A549 (cell line): ENCODE measurements around the gene RMND5A. TPM values are rescaled to one million over a fixed set of nuclear protein-coding genes. Genes with fewer than 3 reads are reported as not detected.
A peak's percentile ranks its signal among the peaks of the same experiment; 100 is the strongest.

Experiments used
- ATAC-seq, 2 experiments: fragments of 200-7000 bp in 1 of 2; fragments of >200 bp in 1 of 2; cut with Nextera tagmentation in 1 of 2; cut with Tn5 transposase in 1 of 2; 3 replicates each; pipeline versions ENCODE4 v1.8.0 to v1.9.1; 2018 to 2020; ENCODE audit warnings: mild to moderate bottlenecking in 1 of 2, moderate library complexity in 1 of 2
- CTCF ChIA-PET: fragments of 300-600 bp; sonication (Branson Sonifier 250); formaldehyde crosslinking; extraction: SDS; loops from one replicate; lab custom pipeline; 2021; ENCODE audit warnings: antibody characterized with exemption, inconsistent platforms; lab: Yijun Ruan, JAX
- POLR2A ChIA-PET: fragments of 350-600 bp; formaldehyde crosslinking; extraction: SDS; loops from one replicate; lab custom pipeline; 2021; ENCODE audit warnings: antibody characterized with exemption, inconsistent platforms; lab: Yijun Ruan, JAX
- DNase-seq, 2 experiments: peaks; one replicate each; pipeline versions ENCODE4 v3.0.0 to v3.0.0-alpha.2; 2011 to 2016; ENCODE audit warnings: low read depth in 1 of 2, low spot score in 1 of 2
- FAIRE-seq: peaks from 2 replicates; lab custom pipeline; 2011; peaks lifted over from hg19 to GRCh38; lab: Jason Lieb, UNC
- H3K27ac ChIP-seq, 2 experiments: fragments of >200 bp; sonication (Bioruptor Twin); formaldehyde crosslinking; 3 replicates each; pipeline ENCODE4 v1.5.1; 2016 to 2017
- H3K4me1 ChIP-seq: fragments of >200 bp; sonication (Bioruptor Twin); formaldehyde crosslinking; 3 replicates; pipeline ENCODE4 v1.6.1; 2016
- H3K4me2 ChIP-seq: fragments of >200 bp; sonication (Bioruptor Twin); formaldehyde crosslinking; 3 replicates; pipeline ENCODE4 v1.6.1; 2016
- H3K4me3 ChIP-seq: fragments of >200 bp; sonication (Bioruptor Twin); formaldehyde crosslinking; 3 replicates; pipeline ENCODE4 v1.5.1; 2016
- H3K9me3 ChIP-seq: fragments of >200 bp; sonication (Bioruptor Twin); formaldehyde crosslinking; 3 replicates; pipeline ENCODE4 v1.6.1; 2016
- CEBPB ChIP-seq, 2 experiments: fragments of >200 bp in 1 of 2; sonication (Bioruptor Twin) in 1 of 2; formaldehyde crosslinking in 1 of 2; IDR thresholded peaks; 2 replicates each; pipeline ENCODE4 v1.6.1; 2012 to 2016
- CHD2 ChIP-seq: fragments of 150-350 bp; IDR thresholded peaks from 2 replicates; pipeline ENCODE4 v1.6.1; 2014; ENCODE audit warnings: low read length; ENCODE audit not compliant: partially characterized antibody
- EHMT2 ChIP-seq: fragments of 200-600 bp; sonication (generic); IDR thresholded peaks from 2 replicates; pipeline ENCODE4 v1.6.1; 2016; ENCODE audit warnings: antibody characterized with exemption, low read depth, mild to moderate bottlenecking, moderate library complexity
- FOSL2 ChIP-seq, 2 experiments: fragments of 450-650 bp in 1 of 2; fragments of >200 bp in 1 of 2; sonication (Bioruptor Twin) in 1 of 2; formaldehyde crosslinking; IDR thresholded peaks; 2 replicates each; pipeline versions ENCODE4 v1.5.0 to v1.6.1; 2016 to 2020; ENCODE audit warnings: mild to moderate bottlenecking in 1 of 2, moderate library complexity in 1 of 2
- HDAC2 ChIP-seq: fragments of 200-600 bp; sonication (generic); IDR thresholded peaks from 2 replicates; pipeline ENCODE4 v1.6.1; 2016
- HOXA7 ChIP-seq: fragments of 250-450 bp; sonication (Bioruptor Pico); IDR thresholded peaks from 2 replicates; pipeline ENCODE4 v1.5.0; 2020; ENCODE audit warnings: mild to moderate bottlenecking, moderate library complexity
- HOXB13 ChIP-seq: fragments of 250-450 bp; sonication (Bioruptor Pico); IDR thresholded peaks from 2 replicates; pipeline ENCODE4 v1.5.0; 2020; ENCODE audit warnings: low read depth, mild to moderate bottlenecking, moderate library complexity
- HOXB5 ChIP-seq: fragments of 250-450 bp; sonication (Bioruptor Pico); IDR thresholded peaks from 2 replicates; pipeline ENCODE4 v1.5.0; 2020; ENCODE audit warnings: mild to moderate bottlenecking, moderate library complexity
- MAFK ChIP-seq: fragments of 450-650 bp; IDR thresholded peaks from 2 replicates; pipeline ENCODE4 v1.6.1; 2014; ENCODE audit not compliant: partially characterized antibody
- NFE2L2 ChIP-seq: fragments of 150-350 bp; conservative IDR thresholded peaks from 2 replicates; pipeline ENCODE4 v1.6.1; 2014; ENCODE audit warnings: low read length
- NR3C1 ChIP-seq: fragments of >200 bp; sonication (Bioruptor Twin); formaldehyde crosslinking; IDR thresholded peaks from 3 replicates; pipeline ENCODE4 v1.6.1; 2017
- POLR2A ChIP-seq: IDR thresholded peaks from 2 replicates; pipeline ENCODE4 v1.6.1; 2012; ENCODE audit warnings: mild to moderate bottlenecking, low read length
- RAD21 ChIP-seq, 2 experiments: fragments of >200 bp in 1 of 2; sonication (Bioruptor Twin) in 1 of 2; formaldehyde crosslinking in 1 of 2; IDR thresholded peaks in 1 of 2; conservative IDR thresholded peaks in 1 of 2; 2 replicates in 1 of 2; 3 replicates in 1 of 2; pipeline ENCODE4 v1.6.1; 2012 to 2018; ENCODE audit warnings: inconsistent platforms in 1 of 2
- RCOR1 ChIP-seq: fragments of 150-350 bp; IDR thresholded peaks from 2 replicates; pipeline ENCODE4 v1.6.1; 2014; ENCODE audit warnings: antibody characterized with exemption, low read length, low read depth
- RFX5 ChIP-seq: fragments of 450-650 bp; IDR thresholded peaks from 2 replicates; pipeline ENCODE4 v1.7.1; 2014; ENCODE audit warnings: antibody characterized with exemption, mild to moderate bottlenecking, moderate library complexity
- SREBF2 ChIP-seq: fragments of 450-650 bp; IDR thresholded peaks from 2 replicates; pipeline ENCODE4 v1.6.1; 2014; ENCODE audit warnings: mild to moderate bottlenecking, moderate library complexity
- TP53 ChIP-seq: fragments of 250-450 bp; sonication (Bioruptor Pico); IDR thresholded peaks from 2 replicates; pipeline ENCODE4 v1.5.0; 2021; ENCODE audit warnings: mild to moderate bottlenecking, moderate library complexity
- WGBS: methylation state at CpG from one replicate; pipeline ENCODE4 v1.1.6; 2017; ENCODE audit errors: missing lambda C conversion rate; 5-methylcytosine and 5-hydroxymethylcytosine counted together
- polyA plus RNA-seq, 4 experiments: library from polyadenylated mRNA; depleted of rRNA in 3 of 4; stranded (reverse); fragments of >200 nt; fragmentation: RNase III in 1 of 4; extraction: RNeasy Plus Mini Kit Qiagen cat#74134 plus additional on column Dnase treatment in 1 of 4; gene quantifications; 2 replicates in 3 of 4; 3 replicates in 1 of 4; pipeline ENCODE4 v1.2.3, GENCODE V29; 2011 to 2017
- TF ChIP-seq, protein P1 (sequence below): IDR thresholded peaks from 2 replicates; pipeline ENCODE4 v1.6.1; 2012
- TF ChIP-seq, protein P2 (sequence below): fragments of >200 bp; sonication (Bioruptor Twin); formaldehyde crosslinking; IDR thresholded peaks from 2 replicates; pipeline ENCODE4 v1.6.1; 2016
- TF ChIP-seq, protein P3 (sequence below): fragments of >200 bp; sonication (Bioruptor Twin); formaldehyde crosslinking; IDR thresholded peaks from 3 replicates; pipeline ENCODE4 v1.6.1; 2016
- TF ChIP-seq, protein P4 (sequence below): fragments of 200-600 bp; sonication (generic); IDR thresholded peaks from 2 replicates; pipeline ENCODE4 v1.6.1; 2016; ENCODE audit warnings: antibody characterized with exemption, mild to moderate bottlenecking, moderate library complexity

The RMND5A gene
- polyA plus RNA-seq, 2 of the 4 experiments (the other 2 are of a cell fraction) = 10.5 to 28.0 TPM

DNA sequence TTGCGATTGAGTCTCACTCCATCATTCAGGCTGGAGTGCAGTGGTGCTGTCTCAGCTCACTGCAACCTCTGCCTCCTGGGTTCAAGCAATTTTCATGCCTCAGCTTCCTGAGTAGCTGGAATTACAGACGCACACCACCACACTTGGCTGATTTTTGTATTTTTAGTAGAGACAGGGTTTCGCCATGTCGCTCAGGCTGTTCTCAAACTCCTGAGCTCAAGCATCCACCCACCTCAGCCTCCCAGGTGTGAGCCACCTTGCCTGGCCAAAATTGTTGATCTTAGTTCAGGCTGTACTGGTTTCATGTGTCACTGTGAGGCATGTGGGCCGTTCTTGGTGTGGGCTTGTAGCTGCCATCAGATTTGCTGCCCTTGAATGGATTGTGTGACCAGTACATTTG, 52.5 kb downstream of the RMND5A start:
- 96% methylated on average over 5 of the region's 5 CpGs for WGBS

DNA sequence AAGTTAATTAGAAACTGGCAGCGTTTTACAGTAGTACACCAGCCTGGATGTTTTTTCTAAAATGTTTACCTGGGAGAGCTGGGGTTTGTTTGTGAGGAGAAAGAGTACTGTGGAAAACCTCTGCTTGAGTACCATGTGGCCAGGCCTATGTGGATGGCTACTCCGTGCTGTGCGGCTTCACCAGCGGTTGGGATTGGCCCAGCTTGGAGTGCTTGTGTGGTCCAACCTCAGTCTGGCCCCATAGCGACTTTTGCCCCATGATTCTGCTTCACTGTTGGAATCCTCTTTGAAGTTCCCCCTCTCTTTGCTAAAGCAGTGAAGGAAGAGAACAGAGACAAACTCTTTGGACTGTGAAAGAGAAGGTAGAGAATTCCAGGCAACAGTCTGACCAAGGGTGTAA, 54.8 kb downstream of the RMND5A start:
- no peak overlapping the region for H3K4me2 ChIP-seq
- H3K9me3 ChIP-seq = no peaks in the 10 kb centered on the region
- ChIA-PET POLR2A (no interaction called here), CTCF (interaction anchor here (2.2 to 3.3 kb wide), 2 partner anchors 10 to 33 kb away, joined by 10 read pairs; no protein-coding TSS in a partner anchor)
- no peaks in the 10 kb centered on the region for H3K4me1 ChIP-seq
- H3K27ac ChIP-seq = no peak overlapping the region
- DNase-seq (no peak), FAIRE-seq (no peak), ATAC-seq (no peak)
- H3K4me3 ChIP-seq = no peak overlapping the region
- 0 out of 2 replicates have a peak, but pooled peaks have one; percentile 11 for TF ChIP-seq POLR2A
- TF ChIP-seq, protein P1, sequence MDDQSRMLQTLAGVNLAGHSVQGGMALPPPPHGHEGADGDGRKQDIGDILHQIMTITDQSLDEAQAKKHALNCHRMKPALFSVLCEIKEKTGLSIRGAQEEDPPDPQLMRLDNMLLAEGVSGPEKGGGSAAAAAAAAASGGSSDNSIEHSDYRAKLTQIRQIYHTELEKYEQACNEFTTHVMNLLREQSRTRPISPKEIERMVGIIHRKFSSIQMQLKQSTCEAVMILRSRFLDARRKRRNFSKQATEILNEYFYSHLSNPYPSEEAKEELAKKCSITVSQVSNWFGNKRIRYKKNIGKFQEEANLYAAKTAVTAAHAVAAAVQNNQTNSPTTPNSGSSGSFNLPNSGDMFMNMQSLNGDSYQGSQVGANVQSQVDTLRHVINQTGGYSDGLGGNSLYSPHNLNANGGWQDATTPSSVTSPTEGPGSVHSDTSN = no peak
- WGBS = 93% methylated on average over 5 of the region's 5 CpGs

More for the DNA sequence above, 52.5 kb downstream of the RMND5A start:
- TF ChIP-seq HOXB13 (CRISPR knock-in tag) = no peak
- no peak for TF ChIP-seq EHMT2
- TF ChIP-seq MAFK = no peak
- no peak for TF ChIP-seq CHD2
- TF ChIP-seq TP53 = no peak
- no peak for TF ChIP-seq SREBF2
- TF ChIP-seq, protein P2, sequence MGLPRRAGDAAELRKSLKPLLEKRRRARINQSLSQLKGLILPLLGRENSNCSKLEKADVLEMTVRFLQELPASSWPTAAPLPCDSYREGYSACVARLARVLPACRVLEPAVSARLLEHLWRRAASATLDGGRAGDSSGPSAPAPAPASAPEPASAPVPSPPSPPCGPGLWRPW = no peak
- TF ChIP-seq NFE2L2 = no peak
- TF ChIP-seq HDAC2 = no peak
- TF ChIP-seq CEBPB (IDR thresholded peaks at IDR 0.05) = no peak
- TF ChIP-seq, protein P3, sequence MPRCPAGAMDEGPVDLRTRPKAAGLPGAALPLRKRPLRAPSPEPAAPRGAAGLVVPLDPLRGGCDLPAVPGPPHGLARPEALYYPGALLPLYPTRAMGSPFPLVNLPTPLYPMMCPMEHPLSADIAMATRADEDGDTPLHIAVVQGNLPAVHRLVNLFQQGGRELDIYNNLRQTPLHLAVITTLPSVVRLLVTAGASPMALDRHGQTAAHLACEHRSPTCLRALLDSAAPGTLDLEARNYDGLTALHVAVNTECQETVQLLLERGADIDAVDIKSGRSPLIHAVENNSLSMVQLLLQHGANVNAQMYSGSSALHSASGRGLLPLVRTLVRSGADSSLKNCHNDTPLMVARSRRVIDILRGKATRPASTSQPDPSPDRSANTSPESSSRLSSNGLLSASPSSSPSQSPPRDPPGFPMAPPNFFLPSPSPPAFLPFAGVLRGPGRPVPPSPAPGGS = no peak
- ATAC-seq (no peak), DNase-seq (no peak), FAIRE-seq (no peak)
- CTCF ChIA-PET = interaction anchor here (1.2 kb wide), 1 partner anchor 9 kb away, joined by 3 read pairs; no protein-coding TSS in a partner anchor
- H3K9me3 ChIP-seq = no peaks in the 10 kb centered on the region
- no peak overlapping the region for H3K4me3 ChIP-seq
- POLR2A ChIA-PET = no interaction called here
- no peaks in the 10 kb centered on the region for H3K4me1 ChIP-seq
- no peak overlapping the region for H3K27ac ChIP-seq
- H3K4me2 ChIP-seq = no peak overlapping the region

DNA sequence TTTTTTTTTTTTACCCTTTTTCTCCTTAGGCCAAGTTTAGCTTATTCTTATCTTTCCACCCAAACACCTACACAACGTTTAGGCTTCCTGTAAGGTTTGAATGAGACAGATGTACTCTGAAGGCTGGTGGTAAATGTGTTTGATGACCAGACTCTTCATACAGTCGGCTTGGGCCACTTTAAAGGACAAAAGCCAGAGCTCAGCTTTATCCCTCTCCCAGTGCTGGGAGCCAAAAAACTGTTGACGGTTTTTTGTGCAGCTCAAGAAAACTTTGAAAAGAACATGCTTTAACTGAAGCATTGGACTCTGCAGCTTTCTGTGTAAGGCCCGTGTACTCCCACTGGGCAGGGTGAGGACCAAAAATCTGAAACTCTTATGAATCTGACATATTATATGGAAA, 55.2 kb downstream of the RMND5A start:
- Histone ChIP-seq H3K27ac (no peak overlapping the region), H3K4me1 (no peaks in the 10 kb centered on the region), H3K4me3 (no peak overlapping the region), H3K9me3 (no peaks in the 10 kb centered on the region), H3K4me2 (no peak overlapping the region)
- no peak for ATAC-seq
- CTCF ChIA-PET = interaction anchor here (2.2 to 3.3 kb wide), 2 partner anchors 11 to 33 kb away, joined by 10 read pairs; no protein-coding TSS in a partner anchor
- TF ChIP-seq CEBPB (IDR thresholded peaks at IDR 0.05) = no peak
- TF ChIP-seq, protein P4, sequence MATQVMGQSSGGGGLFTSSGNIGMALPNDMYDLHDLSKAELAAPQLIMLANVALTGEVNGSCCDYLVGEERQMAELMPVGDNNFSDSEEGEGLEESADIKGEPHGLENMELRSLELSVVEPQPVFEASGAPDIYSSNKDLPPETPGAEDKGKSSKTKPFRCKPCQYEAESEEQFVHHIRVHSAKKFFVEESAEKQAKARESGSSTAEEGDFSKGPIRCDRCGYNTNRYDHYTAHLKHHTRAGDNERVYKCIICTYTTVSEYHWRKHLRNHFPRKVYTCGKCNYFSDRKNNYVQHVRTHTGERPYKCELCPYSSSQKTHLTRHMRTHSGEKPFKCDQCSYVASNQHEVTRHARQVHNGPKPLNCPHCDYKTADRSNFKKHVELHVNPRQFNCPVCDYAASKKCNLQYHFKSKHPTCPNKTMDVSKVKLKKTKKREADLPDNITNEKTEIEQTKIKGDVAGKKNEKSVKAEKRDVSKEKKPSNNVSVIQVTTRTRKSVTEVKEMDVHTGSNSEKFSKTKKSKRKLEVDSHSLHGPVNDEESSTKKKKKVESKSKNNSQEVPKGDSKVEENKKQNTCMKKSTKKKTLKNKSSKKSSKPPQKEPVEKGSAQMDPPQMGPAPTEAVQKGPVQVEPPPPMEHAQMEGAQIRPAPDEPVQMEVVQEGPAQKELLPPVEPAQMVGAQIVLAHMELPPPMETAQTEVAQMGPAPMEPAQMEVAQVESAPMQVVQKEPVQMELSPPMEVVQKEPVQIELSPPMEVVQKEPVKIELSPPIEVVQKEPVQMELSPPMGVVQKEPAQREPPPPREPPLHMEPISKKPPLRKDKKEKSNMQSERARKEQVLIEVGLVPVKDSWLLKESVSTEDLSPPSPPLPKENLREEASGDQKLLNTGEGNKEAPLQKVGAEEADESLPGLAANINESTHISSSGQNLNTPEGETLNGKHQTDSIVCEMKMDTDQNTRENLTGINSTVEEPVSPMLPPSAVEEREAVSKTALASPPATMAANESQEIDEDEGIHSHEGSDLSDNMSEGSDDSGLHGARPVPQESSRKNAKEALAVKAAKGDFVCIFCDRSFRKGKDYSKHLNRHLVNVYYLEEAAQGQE = no peak
- TF ChIP-seq FOSL2 (IDR thresholded peaks at IDR 0.05) = no peak
- TF ChIP-seq FOSL2 (CRISPR knock-in tag; IDR thresholded peaks at IDR 0.05) = no peak
- TF ChIP-seq RFX5 = no peak
- no peak for TF ChIP-seq HOXB5 (CRISPR knock-in tag)
- no peak for TF ChIP-seq NFE2L2
- TF ChIP-seq HOXA7 (CRISPR knock-in tag) = no peak
- no peak for TF ChIP-seq RCOR1
- TF ChIP-seq, protein P3 = no peak
- no peak for TF ChIP-seq NR3C1
- TF ChIP-seq, protein P2 = no peak
- no peak for TF ChIP-seq RAD21 (conservative IDR thresholded peaks at IDR 0.05 in 1 of 2, IDR thresholded peaks at IDR 0.05 in 1 of 2)
- FAIRE-seq = no peak
- POLR2A ChIA-PET = no interaction called here
- 74% methylated on average over 4 of the region's 4 CpGs for WGBS
- DNase-seq = no peak
